SU-DHL-6 (cell line): ENCODE results near the gene CPHXL.

ENCODE experiments used
- EZH2phosphoT487 ChIP-seq: fragments of 200-600 bp; sonication (generic), shearing (Covaris generic); conservative IDR thresholded peaks from 2 replicates; pipeline ENCODE4 v1.6.1; 2018; ENCODE audit warnings: mild to moderate bottlenecking, antibody characterized with exemption, low read length, moderate library complexity, mixed read lengths
- TF ChIP-seq, protein P1 (sequence below): fragments of 200-600 bp; sonication (generic); IDR thresholded peaks from one replicate; pipeline ENCODE4 v1.5.1; 2017; ENCODE audit warnings: antibody characterized with exemption, mild to moderate bottlenecking, low read length, moderate library complexity; ENCODE audit not compliant: insufficient read depth, poor library complexity, severe bottlenecking

DNA sequence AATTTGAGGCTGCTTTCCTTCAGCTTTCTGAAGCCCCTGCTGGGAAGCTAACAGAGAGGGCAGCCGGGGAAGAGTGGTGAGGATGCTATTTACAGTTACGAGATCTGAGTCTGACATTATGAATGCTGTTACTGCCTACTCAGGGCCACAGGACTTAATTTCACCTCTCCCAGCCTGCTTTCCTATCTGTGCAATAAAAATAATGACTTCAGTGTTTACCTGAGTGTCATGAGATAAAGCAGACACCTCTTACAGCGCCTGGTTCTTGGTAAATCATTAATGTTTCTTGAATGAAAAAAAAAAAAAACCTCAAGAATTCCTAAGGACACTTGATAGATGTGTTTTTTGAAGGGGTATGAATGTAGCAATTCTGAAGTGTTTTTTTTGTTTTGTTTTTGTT is 24.2 kb upstream of the CPHXL start:
- TF ChIP-seq, protein P1, sequence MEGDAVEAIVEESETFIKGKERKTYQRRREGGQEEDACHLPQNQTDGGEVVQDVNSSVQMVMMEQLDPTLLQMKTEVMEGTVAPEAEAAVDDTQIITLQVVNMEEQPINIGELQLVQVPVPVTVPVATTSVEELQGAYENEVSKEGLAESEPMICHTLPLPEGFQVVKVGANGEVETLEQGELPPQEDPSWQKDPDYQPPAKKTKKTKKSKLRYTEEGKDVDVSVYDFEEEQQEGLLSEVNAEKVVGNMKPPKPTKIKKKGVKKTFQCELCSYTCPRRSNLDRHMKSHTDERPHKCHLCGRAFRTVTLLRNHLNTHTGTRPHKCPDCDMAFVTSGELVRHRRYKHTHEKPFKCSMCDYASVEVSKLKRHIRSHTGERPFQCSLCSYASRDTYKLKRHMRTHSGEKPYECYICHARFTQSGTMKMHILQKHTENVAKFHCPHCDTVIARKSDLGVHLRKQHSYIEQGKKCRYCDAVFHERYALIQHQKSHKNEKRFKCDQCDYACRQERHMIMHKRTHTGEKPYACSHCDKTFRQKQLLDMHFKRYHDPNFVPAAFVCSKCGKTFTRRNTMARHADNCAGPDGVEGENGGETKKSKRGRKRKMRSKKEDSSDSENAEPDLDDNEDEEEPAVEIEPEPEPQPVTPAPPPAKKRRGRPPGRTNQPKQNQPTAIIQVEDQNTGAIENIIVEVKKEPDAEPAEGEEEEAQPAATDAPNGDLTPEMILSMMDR, result no peak
- TF ChIP-seq EZH2phosphoT487, result no peak
